GM23248 (cell line): ENCODE data around the gene GAPVD1.

Source experiments
- EZH2 ChIP-seq: fragments of 200-600 bp; sonication (generic); IDR thresholded peaks from 2 replicates; pipeline ENCODE4 v1.6.1; 2018; ENCODE audit warnings: antibody characterized with exemption, mild to moderate bottlenecking; ENCODE audit not compliant: insufficient read depth, poor library complexity, severe bottlenecking
- EZH2phosphoT487 ChIP-seq: fragments of 200-600 bp; sonication (generic); IDR thresholded peaks from 2 replicates; pipeline ENCODE4 v1.6.1; 2018; ENCODE audit warnings: antibody characterized with exemption, moderate library complexity, mild to moderate bottlenecking, low read depth; ENCODE audit not compliant: insufficient read depth

- no peak for TF ChIP-seq EZH2
- TF ChIP-seq EZH2phosphoT487, result no peak
Observed at GRCh38 chr9:125407974-125408900, 146.6 kb downstream of the GAPVD1 start.
